Measurements from ENCODE around the gene PRKG1.

DNA sequence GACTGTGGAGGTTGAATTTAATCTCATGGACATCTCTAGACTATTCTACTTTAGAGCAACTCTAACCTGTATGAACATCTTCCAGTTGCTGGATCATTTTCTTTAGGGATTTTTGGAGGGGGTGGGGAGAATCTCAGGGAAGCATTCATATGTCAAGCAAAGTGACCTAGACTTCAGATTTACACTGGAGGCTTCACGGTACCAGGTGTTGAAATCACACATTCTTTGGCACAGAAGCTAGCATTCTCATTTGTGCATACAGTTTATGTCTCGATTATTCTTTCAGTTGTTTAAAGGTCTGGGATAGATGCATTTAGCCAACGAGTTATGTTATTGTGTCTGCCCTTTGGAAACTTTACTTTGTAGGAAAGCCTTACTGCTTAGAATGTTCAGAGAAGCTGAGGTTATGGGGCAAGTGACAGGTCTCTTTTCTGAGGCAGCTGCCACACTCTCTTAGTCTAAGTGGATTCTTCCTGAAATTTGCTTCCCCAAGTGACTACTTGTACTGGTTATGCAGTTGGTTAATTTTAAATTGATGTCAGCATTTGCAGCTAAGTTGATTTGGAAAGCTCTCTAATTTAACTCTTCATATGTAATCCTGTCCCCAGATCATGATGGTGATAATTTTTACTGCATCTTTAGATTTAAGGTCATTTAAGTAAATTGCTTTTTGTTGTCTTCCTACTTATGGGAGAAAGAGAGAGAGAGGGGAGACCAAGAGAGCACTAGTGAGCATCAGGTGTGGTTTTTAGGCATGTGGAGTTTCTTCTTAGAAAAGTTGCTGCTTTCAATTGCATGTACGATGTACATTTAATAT is 153.8 kb downstream of the PRKG1 start:
- TF ChIP-seq, protein P1, sequence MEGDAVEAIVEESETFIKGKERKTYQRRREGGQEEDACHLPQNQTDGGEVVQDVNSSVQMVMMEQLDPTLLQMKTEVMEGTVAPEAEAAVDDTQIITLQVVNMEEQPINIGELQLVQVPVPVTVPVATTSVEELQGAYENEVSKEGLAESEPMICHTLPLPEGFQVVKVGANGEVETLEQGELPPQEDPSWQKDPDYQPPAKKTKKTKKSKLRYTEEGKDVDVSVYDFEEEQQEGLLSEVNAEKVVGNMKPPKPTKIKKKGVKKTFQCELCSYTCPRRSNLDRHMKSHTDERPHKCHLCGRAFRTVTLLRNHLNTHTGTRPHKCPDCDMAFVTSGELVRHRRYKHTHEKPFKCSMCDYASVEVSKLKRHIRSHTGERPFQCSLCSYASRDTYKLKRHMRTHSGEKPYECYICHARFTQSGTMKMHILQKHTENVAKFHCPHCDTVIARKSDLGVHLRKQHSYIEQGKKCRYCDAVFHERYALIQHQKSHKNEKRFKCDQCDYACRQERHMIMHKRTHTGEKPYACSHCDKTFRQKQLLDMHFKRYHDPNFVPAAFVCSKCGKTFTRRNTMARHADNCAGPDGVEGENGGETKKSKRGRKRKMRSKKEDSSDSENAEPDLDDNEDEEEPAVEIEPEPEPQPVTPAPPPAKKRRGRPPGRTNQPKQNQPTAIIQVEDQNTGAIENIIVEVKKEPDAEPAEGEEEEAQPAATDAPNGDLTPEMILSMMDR (conservative IDR thresholded peaks at IDR 0.05 in 1 of 2, IDR thresholded peaks at IDR 0.05 in 1 of 2; ENCODE audit: extremely low read depth in 1 of 2, insufficient read depth in 1 of 2, low read depth in 1 of 2, low read length in 2 of 2): no peak
- TF ChIP-seq EZH2 (IDR thresholded peaks at IDR 0.05; ENCODE audit: borderline replicate concordance, low read length): no peak
